ENCODE results near the gene CHMP4A.

The CHMP4A gene

DNA sequence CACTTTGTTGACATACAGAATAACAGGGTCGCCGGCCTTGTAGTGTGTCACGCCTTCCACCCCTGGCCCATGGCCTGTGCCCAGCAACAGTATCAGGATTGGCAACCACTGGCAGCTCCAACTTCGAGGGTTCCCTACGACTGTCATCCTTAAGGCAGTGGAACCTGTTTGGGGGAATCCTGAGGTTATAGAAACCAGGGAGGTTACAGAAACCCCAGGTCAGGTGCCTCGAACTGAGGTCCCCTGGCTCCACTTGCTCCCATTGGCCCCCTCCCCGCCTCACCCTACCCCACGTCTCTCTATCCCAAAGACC lies 18.5 kb downstream of the CHMP4A start:
- DNase-seq: no peak

DNA sequence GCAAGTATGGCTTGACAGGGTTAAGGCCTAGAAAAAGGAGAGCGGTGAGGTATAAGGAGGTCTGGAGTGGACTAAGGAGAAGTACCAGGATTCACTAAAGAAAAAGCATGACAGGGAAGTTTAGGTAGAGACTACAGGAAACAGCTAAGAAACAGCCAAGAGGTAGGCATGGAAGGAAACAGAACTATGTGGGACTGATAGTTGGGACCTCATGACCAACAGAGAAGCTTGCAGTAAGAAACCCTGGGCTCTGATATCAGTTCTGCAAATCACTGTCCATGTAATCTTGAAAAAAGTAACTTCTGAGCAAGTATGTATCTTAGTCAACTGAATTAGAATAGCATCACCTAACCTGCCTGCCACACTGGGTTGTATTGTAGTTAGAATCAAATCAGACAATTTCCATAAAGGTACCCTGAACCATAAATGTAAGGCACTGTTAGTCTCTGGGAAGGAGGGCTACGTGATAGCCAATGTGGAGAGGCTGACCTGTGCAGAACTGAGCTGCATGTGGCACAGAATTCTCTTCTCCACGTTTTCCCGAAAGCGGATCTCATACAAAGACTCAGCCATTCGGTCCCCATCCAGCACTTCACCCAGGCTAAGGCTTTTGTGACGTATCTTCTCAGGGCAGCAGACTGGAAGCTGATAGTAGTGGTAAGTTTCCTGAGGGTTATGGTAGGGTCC lies 19.0 kb downstream of the CHMP4A start:
- no peak for DNase-seq

DNA sequence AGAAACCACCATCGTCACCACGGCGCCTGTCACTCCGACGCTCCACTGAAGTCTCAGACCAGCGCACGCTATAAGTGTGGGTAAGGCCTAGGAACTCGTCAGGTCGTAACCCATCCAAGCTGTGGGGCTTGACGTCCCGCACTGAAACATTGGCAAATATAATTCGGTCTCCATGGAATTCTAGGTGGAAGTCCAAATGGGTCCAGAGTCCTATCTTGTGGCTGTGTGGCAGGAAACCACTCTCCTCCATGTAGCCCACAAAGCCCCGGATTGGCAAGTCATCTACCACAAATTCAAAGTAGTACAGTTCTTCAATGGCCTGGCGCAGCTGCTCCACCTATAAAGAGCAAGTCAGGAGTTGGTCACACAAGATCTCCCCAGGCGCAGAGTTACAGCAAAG lies 20.4 kb downstream of the CHMP4A start:
- DNase-seq: no peak

DNA sequence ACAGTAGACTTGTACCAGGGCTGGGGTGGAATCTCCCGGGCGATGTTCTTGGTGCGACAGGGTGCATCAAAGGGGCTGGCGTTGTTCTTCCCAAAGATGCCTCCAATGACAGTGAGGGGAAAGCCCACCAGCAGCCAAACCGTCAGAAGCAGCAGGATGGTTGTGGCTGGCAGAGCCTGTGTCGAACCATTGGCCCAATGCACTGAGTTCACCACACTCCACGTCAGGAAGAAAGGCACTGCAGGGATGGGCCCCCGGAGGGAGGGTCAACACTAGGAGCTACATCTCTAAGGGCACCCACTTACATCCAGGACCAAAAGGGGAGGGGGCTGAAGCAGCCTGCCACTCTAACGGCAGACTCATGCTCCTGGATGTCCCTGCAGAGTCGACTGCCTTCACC lies 22.9 kb downstream of the CHMP4A start:
- DNase-seq: no peak

DNA sequence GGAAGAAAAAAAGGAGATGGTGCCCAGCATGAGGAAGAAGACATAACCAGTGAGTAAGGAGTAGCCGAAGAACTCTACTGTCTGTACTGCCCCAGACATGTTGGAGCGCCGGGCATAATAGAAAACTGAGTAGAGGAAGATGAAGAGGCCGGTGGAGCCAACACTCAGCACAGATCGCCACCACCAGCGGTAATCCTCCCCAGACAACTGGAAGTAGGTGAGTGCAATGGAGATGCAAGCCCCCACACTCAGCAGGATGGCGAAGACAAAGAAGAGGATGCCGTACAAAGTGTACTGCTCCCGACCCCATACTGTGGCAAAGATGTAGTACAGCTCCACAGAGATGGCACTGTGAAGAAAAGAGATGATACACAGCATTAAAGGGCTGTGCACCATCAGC lies 23.8 kb downstream of the CHMP4A start:
- DNase-seq: no peak

DNA sequence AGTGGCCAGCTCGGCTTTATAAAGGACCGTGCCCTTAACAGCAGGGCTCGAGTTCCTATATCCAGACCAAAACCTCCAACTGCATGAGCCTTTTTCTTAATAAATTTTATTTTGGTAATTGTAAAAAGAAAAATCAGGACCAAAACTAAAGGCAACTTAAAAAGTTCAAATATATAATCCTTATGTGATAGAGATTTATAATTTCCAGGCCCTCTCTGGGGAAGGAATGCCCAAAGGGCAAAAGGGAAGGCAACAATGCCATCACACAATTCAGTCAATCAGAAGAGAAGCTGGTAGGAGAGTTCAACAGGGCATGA lies 24.3 kb downstream of the CHMP4A start:
- no peak for DNase-seq

DNA sequence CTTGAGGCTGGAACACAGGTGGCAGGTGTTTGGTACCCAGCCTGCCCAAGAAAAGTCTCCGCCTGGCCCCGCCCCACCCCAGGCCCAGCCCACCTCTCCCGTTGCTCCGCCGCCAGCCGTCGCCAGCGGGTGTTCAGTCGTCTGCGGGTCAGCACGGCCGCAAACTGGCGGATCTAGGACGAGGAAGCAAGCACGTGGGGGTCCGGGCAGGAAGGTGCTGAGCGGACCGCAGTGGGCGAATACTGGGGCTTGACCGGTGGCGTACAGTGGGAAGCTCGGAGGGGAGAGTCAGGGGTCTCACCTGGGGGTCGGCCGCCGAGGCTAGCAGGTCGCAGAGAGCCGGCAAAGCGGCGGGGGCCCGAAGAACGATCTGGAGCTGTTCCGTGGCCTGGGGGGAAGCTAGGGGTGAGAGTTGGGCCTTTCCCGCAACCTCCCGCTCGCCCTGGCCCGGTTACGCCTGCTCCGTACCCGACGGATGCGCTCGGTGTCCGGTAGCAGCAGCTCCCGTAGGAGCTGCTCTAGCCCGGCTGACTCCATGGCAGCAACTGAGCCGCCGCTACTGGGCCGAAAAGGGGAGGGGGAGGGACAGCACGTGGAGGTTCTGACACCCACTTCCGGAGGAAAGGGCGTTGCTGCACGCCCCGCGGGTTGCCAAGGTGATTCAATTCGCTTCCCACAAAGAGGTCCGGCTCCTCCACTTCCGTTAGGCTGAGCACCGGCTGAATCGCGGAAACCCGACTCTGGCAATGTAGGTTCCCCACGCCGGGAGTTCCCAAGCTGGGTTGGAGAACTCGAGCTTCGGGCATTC lies 24.8 kb downstream of the CHMP4A start, which contains the start of gene IPO4:
Gene IPO4 (minus strand): TSS at position 566 of the 808 bp plus-strand sequence. CDS start 29 bp downstream, at position 537.
- peak; percentile 95 for DNase-seq

DNA sequence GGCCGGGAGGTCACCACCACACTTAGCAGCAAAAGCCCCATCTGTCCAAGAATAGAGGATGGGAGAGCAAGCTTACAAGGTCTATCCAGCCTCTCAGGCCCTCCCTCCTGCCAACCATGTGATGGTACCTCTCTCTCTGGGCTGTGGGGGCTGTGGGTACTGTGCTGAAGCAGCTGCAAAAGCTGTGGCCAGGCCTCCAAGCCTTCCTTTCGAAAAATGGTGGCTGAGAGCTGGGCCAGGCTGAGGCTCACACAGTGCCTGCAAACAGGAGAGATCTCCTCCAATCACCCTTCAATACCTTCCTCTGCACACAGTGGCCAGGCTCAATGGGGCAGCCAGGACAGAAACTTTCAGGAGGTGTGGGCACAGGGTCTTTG lies 25.8 kb downstream of the CHMP4A start:
- no peak for DNase-seq

DNA sequence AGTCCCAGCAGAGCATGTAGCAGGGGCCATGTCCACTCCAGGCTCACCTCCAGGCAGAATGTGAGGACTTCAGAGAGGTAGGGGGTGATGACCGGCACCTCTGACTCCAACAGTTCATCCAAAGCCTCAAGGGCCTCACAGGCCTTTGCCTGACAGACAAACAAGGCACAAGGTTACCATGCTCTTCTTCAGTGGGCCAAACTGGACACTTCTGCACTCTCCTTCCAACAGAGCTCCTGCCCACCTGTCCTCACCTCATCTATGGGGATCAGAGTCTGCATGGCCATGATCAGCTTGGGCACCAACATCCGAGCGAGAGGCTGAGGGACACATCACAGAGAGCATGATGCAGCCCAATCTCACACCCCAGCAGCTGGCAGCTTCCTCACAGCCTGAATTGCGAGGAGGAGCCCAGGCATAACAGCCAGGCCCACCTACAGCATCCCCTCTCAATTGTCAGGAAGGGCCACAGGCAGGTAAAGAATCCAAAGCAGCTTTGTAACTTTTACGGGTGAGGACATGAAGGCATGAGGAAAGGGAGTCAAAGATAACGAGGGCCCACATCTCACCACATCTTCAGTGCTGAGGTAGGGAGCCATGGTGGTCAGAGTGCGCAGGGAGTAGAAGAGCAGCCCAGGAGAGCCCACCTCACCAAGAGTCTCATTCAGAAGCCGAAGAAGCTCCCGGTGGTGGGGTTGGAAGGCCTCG lies 26.3 kb downstream of the CHMP4A start:
- no peak for DNase-seq

DNA sequence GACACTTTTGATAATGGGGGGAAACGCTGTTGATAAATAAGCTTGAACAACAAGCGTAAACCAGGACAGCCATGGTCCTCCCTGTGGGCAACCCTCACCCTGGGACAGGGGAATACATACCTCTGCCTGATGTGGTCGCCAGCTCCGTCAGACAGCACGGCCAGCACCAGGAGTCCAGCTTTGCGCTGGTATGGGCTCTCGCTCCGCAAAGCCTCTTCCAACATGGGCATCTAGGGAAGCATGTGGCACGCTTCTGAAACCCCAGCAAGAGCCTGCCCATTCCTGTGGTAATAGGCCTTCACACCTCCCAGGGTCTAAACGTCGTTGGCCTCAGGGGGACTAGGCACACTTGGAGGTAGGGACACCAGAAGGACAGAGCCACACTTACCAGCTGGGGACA lies 27.5 kb downstream of the CHMP4A start:
- DNase-seq: no peak

DNA sequence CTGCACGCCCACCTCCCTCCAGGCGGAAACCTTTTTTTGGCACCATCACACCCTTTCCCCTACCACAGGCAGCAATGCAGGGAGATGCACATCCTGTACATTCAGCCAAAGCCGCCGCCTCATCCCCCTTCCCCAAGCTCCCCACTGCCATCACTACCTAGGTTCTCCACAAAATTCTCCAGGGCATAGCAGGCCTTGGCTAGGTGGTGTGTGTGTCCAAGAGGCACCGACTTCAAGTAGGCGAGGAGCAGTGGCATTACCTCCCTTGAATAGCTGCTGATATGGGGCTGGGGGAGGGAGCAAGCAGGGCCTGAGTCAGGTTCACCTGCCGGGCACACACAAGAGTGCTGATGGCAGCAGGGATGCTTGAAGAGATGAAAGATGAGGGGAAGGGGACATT lies 28.3 kb downstream of the CHMP4A start:
- no peak for DNase-seq

DNA sequence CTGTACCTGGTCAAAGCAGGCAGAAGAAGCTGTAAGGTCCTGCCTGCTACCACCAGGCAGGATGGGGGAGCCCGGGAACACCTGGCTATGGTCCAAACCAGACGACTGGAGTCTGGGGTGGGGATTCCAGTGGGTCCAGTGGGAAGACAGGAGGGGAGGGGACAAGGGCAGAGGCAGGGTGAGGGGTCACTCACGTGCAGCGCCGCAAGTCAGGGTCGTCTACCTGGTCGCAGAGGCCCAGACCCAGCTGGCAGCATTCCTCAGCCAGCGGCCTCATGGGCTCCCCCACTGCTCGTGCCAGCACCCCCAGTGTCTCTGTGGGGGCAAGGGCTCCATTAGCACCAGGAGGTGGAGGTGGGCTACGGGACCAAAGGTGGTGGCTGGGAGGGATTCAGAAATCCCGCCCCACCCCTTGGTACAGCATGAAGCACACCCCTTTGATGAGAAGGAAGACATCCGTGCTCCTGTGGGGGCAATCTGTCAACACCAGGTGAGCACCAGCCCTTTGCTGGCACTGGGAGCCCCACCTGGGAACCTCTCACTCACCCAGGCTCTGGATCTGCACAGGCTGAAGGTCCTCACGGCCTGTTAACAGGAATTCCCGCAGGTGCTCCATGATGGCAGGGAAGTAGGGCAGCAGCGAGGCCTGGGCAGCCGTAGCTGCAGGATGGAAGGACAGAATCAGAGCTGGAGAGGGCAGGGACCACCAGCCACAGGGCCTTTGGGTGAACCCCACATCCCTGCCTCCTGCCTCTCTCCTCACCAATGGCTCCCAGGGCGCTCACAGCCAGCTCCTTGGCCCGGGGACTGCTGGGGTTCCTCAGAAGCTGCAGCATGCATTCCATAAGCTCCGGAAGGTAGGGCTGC lies 29.0 kb downstream of the CHMP4A start:
- no peak for DNase-seq

DNA sequence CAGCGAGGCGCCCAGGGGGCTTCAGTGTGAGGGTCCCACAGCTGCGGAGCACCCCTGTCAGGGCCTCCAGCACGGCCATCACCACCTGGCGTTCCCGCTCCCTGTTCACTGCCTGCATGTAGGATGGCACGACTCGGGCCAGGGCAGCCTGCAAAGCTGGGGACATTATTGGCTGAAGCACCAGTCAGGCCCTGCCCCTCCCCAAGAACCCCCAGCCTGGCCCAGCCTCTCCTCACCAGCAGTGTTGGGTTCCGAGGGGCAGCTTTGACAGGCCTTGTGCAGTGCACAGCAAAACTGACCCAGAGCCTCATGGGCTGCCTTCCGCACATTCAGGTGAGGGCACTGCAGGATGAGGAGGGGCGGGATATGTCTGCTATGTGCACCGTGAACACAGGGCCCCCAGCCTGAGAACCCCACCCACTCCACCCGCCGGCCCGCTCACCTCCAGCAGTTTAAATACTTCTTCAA lies 30.2 kb downstream of the CHMP4A start:
- no peak for DNase-seq

DNA sequence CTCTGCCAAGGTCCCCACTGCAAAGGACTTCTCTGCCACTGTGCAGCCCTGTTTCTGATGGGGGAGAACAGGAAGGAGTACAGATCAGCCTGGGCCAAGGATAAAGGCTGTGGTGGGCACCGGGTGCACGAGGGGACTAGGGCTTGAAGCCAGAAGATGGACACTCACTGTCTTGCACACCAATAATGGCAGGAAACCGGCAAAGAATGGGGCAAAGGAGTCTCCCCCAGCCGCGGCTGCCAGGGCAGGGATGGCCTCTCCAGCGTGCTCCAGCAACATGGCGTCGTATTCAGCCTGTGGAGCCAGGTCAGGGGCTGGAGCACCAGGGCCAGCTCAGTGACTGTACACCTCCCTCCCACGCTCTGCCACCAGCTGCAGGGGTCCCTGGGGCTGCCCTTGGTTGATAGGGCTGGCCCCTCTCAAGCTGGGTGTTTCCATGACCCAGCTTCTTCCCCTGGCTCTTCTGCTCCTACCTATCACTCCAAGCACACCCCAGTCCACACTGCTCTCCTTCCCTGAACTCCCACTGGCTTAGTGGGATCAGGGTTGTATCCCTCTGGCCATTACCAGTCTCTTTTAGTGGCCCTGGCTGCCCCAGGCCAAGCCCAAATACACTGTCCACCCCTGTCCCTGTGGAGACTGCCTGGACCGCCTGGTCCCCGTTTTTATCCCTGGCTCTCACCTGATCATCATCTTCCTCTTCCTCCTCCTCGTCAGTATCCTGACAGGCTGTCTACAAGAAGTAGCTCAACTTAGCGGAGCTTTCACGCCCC lies 31.0 kb downstream of the CHMP4A start:
- DNase-seq: no peak

DNA sequence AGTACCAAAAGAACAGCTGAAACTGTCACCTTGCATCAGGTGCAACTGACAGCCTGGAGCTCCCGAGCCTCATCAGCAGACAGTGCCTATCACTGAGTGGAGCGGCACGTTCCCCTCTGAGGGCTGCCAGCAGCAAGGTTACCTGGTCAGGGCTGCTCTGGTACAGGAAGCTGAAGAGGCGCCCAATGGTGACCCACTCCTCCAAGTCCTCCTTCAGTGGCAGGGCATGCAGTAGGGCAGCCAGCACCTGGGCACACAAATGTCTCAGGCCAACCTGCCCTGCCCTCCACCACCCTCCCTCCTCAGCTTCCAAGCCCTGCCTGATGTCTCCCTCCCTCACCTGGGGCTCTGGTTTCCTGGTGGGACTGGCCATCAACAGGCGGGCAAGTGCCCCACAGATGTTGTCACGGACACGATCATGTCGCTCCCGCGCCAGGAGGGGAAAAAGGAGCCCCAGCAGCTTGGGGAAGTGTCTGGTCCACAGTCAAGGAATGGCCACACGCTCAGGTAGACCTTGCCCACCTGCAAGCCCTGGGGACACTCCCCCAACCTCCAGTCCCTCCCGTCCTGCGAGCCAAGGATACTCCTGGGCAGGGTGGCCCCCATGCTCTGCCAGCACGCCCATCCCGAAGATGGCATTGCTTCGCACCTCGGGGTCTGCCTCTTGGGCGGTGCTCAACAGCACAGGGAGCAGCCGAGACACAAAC lies 31.8 kb downstream of the CHMP4A start:
- no peak for DNase-seq

DNA sequence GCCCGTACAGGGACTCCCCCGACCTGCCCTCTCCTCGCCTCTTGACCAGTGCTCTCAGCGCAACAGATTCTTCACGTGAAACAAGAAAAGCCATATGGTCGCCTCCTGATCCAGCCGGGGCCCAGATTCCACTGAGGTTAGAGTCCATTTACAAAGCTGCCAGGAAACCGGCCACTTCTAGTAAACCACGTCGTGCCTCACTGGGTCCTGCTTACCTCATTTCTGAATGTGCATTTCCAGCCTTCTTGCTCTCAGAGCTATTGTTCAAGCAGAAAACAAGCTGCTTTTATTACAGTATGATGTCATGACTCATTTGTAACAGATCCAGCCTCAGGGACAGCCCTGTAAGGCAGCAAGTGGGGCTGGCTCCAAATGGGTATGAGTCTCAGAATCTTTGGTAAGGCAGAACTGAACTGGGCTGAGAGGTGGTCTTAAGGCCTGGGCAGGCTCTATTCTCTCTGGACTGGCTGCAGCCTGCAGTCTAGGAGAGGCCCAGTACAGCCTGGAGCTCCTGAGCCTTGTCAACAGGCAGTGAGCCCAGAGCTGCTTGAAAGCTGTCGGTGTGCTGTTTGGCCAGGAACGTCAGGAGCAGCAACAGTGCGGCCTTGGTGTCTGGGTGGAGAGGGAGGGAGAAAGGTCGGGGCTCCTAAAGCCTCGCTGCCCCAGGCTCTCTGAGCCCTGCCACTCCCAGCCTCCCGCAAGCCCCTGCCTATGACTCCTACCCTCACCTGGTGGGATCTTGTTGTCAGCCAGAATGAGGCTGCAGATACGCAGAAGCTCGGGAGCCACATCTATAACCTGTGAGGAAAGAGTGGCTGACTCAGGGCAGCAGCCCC lies 33.1 kb downstream of the CHMP4A start:
- DNase-seq: no peak

DNA sequence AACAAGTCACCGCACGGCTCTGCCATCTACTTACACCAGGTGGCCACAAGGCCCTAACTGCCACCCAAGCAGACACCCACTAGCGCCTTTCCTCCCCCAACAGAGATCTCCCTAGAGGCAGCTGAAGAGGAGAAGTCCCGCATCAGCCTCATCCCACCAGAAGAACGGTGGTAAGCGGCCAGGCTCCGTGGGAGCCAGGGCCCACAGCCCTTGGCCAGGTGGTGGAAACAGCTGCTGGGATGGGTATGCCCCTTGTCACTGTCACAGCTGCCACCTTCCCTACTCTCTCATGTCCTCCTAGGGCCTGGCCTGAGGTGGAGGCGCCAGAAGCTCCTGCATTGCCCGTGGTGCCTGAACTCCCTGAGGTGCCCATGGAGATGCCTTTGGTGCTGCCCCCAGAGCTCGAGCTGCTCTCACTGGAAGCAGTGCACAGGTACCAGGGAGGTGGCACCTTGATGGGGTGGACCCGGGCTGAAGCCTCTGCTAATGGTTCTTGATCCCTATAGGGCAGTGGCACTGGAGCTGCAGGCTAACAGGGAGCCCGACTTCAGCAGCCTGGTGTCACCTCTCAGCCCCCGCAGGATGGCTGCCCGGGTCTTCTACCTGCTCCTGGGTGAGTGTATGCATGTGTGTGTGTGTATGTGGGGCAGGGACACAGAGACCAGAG lies 33.9 kb downstream of the CHMP4A start:
- DNase-seq: no peak

DNA sequence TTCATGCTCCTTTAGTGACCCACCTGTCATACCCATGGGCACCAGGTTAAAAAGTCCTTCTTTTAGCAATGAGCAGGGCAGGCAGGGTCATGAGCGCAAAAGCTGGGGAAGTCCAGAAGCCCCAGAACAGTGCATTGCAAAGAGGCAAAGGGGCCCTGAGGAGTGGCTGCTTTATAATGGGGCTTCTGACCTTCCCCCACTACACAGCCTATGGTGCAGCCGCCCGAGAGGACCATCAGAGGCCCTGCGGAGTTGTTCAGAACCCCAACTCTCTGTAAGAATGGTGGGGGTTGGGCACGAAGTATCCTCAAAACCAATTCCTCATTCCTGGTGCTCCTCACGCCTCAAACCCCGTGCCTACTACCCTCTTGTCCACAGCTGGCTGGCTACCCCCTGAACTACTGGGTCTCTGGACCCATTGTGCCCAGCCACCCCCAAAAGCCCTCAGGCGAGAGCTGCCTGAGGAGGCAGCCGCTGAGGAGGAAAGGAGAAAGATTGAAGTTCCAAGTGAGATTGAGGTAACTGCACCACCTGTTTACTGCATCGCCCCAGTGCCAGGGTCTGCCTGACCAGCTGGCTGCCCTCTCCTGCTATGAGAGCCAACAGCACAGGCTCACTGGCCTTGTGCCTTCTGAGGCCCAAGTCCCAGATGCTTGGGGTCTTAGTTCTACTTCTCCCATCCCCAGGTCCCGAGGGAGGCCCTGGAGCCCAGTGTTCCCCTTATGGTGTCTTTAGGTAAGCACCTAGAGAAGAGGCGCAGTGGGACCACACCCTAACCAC lies 34.7 kb downstream of the CHMP4A start:
- DNase-seq: no peak

DNA sequence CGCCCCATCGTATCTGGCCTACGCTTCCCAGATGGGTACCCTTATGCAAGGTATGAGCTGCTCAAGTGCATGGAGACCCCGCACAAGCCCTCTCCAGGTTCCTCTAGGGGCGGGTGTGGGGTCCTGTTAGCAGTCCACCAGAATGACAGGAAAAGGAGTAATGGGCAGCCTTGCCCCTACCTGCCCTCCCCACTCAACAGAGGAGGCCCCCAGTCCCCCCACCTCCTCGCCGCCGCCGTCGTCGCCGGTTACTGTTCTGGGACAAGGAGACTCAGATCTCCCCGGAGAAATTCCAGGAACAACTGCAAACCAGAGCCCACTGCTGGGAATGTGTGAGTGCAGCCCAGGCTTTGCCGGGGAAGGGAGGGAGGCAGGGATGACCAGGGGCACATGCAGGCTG lies 35.4 kb downstream of the CHMP4A start:
- DNase-seq: no peak
